ENCODE results near the gene ZNF283.

The ZNF283 gene

DNA sequence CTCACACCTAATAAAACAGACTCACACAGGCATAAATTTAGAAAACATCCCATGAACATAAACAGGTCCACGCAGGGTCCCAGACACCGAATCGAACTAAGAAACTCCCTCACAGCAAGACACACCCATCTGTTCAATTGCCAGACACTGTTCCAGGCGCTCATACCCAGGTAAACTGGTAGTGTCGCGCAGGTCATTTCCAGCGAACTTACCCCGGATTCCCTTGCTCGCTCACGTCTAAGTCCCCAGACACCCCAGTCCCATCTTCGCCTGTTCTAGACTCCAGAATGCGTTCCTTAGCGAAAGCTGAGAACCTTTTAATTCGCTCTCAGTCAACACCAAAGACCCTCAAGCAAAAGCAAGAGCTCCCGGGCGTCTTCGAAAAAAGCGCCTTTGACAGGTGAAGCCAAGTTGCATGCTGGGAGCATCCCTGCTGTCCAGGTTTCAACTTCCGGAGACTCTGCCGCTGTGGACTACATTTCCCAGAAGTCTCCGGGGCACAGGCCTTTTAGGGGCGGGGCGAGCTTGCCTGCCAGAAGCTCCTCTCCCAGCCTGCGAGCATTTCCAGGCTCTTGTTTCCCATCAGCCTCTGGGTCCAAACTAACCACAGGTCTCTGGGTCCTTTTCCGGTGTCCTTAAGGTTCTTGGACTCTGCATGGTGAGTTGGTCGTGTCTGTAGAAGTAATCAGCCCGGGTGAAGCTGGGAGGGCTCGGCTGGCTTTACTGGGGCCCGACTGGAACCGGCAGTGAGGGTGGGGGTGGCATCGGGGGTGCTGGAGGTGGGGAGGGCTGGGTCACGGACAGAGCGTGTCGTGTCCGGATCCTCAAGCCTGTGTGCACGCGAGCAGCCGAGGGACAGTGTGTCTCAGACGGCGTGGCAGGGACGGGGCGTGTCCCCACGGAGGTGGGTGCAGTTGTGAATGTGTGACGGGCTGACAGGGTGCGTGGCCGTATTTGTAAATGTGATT, at the start of gene ZNF283:
Gene ZNF283 (plus strand): TSS at position 535 of the 968 bp plus-strand sequence. CDS start 6,184 bp downstream, outside the sequence.
- peak; percentile 66 to 95 (median 81) for DNase-seq

DNA sequence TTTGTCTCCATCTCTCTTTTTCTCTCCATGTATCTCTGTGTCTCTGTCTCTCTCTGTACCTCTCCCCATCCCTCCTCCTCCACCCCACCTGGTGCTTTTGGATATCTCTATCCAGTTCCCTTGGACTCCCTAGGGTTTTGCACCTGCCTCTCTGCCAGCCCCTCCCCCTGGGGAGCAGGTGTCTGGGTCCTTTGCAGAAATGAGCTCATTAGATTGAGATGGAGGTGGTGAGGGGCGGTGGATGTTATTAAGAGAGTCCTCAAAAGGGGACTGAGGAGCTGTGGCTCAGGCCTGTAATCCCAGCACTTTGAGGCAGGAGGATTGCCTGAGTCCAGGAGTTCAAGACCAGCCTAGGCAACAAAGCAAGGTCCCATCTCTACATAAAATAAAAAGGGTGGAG, 48.5 kb upstream of the ZNF283 start:
- DNase-seq: peak; percentile 79 to 92 (median 80)

DNA sequence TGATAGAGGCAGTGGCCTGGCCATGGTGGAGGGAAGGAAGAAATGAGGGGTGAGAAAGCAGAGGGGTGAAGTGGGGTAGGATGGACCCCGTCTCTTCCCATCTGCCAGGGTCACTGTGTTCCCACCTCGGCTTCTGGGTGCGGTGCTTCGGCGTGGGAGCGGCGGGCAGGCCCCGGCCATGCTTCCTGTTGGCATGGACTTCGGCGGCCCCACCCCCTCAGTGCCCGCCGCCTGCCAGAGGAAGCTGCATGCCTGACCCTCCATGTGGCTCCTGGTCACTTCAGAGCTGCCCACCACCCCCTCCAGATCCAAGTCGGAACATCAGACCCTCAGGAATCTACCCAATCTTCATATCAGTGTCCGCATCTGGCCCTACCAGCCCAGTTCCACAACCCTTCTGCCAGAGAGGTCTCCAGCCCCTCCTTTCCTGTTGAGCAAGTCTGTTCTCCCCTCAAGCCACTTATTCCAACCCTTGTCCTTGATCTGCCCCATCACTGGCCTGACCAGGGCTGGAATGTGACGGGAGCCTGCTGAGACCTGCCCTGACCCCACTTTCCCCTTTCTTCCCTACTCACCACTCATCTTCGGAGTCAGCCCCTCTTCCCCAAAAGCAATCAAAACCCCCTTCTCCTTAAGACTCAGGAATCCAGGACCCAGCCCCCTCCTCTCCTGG, 47.8 kb upstream of the ZNF283 start:
- DNase-seq: no peak

DNA sequence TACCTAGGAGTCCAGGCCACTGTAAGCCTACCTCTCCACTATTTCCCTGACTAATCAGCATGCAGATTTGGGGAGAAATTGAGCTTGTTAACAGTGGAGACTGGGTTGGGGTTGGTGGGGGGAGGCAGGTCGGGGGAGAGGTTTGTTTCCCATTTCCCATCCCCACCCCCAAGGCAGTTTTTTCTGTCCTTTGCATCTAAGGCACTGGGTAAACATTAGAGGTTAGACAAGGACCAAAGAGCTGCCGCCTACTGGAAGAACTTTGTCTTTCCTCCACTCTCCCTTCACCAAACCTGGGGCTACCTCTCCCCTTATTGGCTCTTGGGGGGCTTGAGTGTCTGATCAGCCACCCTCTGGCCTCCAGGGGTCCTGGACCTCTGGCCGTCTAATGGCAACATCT, 47.3 kb upstream of the ZNF283 start:
- no peak for DNase-seq

DNA sequence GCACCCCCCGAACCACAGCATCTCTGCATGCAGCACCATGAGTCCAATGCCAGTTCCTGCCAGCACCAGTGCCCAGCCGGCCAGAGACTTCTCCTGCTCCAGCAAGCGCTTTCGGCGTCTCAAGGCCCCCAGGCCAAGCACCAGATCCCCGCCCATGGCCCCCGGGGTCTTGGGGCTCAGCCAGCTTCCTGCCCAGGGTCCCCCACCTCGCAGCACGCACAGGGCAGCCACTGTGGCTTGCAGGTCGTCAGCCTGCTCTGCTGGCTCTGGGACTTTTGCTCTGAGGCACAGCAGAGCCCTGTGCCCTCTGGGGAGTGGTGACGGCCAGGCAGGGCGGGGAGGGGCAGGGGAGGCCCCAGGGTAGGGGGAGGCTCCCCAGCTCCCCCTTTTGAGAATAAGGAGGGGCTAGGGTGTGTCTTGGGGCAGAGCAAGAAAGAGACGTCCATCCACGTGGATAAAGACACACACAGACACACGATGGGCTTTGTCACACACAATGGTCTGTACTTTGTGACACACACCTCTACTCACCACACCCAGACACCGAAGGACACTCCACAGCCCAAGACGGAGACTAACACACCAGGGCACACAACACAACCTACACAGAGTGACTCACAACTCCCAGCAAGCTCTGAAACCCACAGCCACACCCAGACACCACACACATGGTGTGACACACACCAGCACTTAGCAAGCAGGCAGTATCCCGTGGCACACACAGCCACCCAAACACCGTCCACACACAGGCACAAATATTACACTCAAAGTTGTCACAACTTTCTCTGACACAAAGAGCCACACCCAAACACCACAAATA, 46.2 kb upstream of the ZNF283 start, which contains the start of gene KCNN4:
Gene KCNN4 (minus strand): TSS at position 268 of the 820 bp plus-strand sequence. CDS start 112 bp downstream, at position 156.
- DNase-seq: no peak

DNA sequence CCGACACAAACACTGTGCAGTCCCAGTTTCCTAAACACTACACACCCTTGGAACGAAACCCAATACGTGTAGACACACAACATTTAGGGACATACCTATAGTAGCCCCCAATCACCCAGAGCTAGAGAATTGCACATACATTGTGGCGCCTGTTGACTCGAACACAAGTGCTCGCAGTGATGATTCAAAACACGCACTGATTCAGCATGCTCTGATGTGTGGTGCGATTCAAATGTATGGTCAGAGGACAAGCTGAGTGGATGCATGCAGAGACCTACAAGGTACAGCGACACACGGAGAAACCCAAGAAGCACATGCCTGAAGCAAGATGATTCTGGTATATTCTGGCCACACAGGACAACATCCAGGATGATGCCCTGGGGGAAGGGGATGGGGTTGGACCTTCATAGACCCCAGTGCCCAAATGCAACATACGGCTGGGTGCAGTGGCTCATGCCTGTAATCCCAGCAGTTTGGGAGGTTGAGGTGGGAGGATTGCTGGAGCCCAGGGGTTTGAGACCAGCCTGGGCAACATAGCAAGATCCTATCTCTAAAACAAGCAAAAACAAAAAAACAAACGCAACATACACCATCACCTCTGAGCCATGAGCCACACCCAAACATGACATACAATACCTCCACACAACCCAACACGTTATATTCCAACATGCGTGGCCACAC, 45.4 kb upstream of the ZNF283 start:
- DNase-seq: no peak

DNA sequence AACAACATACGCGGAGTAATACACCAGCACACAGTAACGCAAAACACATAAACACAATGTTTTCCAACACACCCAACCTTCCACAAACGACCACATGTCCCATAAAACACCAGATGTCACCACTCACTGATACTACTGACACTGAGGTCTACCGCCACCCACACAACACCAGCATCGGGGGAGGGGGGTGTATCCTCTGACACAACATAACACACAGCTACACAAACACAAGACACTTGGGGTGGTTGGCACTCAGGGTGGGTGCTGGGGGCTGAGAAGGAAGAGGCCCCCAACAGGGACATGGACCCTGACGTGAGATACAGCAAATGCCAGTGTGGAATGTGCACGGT, 44.8 kb upstream of the ZNF283 start:
- DNase-seq: no peak

DNA sequence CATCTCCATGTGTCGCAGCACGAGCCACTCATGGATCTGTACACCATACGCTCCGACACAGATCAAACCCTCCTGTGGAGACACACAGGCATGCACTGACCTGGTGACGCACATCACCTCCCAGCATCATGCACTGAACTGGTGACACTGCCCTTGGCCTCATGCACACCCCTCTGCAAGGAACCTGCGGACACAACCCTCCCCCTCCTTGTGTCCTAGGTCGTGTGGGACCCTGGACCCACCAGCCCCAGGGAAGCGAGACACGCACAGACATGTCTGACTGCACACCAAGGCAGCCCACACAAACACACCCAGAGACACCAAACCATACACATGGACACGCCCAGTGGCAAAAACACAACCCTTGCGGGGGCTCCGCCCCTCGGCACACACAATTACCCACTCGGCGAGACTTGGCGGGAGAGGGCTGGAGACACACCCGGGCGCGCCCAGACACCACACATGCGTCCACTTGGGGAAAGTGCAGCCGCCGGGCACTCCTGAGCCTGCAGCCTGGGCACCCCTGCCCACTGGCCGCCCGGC, 44.4 kb upstream of the ZNF283 start:
- DNase-seq: no peak

DNA sequence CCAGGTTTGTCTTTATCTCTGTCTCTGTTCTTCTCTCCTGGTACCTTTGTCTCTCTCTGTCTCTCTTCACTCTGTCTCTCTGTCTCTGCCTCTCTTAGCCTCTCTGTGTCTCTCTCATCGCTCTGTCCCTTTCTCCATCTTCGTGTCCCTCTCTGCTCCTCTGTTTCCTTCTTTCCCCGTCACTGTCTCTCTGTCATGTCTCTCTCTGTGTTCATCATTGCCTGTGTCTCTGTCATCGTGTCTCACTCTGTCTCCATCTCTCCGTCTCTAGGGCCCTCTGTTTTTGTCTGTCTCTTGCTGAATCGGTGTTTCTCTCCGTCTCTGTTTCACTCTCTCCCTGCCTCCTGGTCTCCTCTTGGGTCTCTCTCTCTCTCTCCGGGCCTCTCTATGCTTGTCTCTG, 43.5 kb upstream of the ZNF283 start:
- no peak for DNase-seq

DNA sequence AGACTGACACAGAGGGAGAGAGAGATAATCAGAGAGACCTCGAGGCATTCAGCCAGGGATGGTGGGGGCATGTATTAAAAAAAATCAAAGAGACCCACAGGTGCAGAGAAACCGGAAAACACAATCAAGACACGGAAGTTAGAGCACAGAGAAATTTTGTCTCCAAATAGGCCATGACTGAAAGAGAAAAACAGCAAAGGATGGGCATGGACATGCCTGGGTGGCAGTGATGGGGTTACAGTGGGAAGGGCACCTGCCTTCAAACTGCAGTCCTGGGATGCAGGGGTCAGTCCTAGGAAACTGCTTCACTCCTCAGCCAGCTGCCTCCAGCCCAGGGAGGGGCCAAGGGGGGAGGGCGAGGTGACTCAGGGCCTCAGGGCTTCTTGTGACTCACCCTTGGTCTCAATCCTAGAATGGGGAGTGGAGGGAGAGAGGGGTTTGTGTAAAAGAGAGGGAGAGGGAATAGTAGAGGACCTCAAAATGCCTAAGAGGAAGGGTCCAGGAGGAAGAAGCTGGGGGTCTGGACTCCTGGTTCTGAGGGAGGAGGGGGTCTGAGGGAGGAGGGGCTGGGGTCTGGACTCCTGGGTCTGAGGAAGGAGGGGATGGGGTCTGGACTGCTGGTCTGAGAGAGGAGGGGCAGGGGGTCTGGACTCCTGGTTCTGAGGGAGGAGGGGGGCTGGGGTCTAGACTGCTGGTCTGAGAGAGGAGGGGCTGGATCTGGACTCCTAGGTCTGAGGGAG, 42.7 kb upstream of the ZNF283 start:
- DNase-seq: peak in 1 of 3 experiments; percentile 5

DNA sequence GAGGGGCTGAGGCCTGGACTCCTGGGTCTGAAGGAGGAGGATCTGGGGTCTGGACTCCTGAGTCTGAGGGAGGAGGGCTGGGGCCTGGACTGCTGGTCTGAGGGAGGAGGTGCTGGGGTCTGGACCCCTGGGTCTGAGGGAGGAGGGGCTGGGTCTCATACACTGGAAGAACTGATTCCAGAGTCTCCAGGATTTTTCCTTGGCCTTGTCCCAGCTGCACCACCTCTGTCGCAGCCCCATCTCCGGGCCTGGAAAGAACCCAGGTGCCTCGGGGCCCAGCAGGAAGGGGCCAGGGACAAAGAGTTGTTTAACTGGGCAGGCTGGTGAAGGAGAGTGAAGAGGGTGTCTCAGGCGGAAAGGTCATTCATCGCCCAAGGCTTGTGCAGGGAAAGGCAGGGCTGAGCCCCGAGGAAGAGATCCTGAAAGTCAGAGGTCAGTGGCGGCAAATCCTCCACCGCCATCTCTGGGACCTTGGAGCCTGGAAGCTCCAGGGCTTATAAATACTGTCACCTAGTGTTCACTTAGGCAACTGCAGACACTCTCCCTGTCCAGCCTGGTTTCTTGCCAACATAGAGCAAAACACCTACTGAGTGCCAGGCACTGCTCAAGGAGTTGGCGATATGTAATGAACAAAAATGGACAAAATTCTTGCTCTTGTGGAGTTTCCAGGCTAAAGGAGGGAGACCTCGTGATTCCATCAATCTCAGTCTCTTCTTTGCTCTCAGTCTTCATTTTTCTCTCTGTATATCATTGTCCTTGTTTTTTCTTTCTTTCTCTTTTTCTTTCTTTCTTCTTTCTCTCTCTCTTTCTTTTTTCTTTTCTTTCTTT, 41.9 kb upstream of the ZNF283 start:
- DNase-seq: peak; percentile 53 to 80 (median 66)

DNA sequence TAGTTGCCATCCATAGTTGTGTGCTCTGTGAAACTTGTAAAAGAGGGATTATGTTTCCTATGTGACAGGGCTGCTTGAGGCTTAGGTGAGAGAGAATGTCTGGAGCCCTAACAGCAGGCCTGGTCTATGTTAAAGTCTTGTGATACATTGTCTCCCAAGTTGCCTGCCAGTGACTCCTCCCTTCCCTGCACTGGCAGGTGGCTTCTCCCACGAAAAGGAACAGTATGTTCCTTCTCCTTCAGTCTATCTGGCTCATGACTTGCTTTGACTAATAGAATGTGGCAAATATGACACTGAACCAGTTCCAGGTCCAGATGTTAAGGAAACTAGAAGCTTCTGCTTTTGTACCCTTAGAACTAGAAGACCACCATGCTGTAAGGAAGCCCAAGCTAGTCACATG, 40.5 kb upstream of the ZNF283 start:
- no peak for DNase-seq

DNA sequence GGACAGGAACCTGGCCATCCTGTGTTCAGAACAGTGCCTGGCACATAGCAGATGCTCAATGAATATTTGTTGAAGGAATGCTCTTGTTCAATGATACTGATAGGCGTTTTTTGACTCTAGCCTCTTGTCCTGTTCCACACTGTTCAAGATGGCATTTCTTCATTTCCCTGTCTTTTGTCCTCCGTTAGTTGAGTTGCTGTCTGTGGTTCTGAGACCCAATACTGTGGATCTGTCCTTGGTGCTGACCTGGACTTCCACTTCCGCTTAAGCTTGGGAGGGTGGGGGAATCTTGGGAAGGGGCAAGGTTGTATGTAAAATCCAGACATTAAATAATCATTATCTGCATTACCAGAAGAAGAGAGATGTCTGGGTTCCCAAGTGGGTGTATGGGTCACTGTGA, 38.1 kb upstream of the ZNF283 start:
- no peak for DNase-seq

DNA sequence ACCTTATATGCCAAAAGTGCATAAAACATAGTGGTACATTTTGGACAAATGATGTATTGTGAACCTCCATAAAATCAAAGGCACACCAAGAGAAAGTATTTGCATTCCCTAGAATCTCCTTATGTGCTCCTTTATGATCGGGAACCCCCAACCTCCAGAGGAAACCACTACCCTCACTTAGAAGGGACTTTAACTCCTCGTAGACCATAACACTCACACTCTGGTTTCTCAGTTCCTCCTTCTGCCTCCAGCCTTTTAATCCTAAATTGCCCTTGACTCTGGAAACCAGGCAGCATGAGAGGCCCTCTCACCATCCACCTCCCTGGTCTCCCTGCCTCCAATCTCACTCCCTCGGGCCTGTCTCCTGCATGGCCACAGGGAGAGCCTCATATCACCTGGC, 36.5 kb upstream of the ZNF283 start:
- no peak for DNase-seq

DNA sequence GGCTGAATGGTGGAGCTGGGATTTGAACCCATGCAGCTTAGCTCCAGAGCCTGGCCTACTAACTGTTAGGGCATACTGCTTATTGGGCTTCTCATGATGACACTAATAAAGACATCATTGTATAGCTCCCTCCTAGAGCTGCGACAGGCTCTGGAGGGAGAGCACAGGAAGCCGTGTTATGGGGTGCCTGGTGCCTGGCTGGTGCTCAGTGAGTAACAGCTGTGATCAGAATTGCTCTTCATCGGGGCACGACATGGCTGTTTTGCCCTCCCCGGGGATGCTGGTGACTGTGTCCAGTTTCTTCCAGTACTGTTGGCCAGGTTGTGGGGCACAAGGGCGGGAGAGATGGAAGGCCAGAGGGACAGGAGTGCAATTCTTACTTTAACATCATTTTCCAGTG, 30.0 kb upstream of the ZNF283 start:
- no peak for DNase-seq

DNA sequence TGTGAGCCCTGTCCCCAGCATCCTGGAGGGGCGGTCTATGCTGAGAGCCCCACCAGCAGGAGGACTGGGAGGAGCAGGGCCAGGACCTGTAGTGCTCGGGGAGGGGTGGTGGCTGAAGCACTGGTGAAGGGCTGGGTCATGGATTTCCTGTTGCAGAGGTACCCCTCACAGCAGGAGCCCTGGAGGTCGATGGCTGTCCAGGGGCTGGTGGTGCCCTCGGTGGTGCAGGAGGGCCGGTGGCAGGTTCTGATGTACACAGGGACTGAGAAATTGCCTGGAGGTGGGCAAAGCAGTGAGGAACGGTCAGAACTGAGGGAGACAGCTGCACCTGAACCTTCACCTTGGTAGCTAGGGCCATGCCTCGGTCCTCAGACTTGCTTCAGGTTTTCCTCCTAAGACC, 29.6 kb upstream of the ZNF283 start:
- DNase-seq: no peak

DNA sequence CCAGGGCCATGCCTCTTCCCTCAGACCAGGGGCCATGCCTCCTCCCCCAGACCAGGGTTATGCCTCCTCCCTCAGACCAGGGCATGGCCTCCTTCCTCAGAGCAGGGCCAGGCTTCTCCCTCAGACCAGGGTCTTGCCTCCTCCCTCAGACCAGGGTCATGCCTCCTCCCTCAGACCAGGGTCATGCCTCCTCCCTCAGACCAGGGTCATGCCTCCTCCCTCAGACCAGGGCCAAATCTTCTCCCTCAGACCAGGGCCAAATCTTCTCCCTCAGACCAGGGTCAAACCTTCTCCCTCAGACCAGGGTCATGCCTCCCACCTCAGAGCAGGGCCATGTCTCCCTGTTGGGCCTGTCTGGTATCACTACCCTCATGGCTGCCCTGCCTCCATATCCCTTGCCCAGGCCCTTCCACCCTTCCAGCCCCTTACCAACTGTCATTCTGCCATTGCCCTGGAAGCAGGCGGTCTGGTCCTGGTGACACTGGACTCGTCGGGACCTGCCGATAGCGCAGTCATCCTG, 29.0 kb upstream of the ZNF283 start:
- no peak for DNase-seq

DNA sequence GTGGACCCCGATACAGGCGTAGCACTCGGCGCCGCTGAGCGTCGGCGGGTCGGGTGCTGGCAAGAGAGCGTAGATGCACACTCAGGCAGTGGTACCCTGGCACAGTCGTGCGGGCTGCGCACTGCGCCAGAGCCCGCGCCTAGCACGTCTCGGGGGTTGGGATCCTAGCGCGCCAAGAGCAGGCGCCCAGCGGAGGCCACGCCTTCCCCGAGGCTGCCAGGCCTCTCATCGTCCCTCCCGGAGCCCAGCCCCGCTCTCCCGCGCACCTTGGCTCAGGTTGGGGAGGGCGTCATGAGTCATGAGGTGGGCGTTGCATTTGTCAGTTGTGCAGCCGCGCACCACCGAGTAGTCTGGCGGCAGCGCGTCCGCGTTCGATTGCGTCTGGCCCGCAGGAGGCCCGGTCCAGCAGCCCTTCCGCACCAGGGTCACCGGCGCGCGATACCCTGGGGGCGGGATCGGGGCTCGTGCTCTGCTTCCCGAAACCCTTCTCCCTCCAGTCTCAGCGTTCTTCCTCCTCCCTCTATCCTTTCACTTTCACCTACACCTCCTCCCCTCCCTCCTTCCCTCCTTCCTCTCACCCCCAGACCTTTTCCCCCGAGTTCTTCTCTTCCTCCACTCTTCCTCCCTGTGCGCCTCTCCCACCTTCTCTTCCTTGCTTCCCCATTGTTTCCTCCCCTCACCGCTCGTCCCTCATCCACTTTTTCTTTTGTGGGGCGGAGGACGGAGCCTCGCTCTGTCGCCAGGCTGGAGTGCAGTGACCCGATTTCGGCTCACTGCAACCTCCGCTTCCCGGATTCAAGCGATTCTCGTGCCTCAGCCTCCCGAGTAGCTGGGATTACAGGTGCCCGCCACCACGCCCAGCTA, 28.3 kb upstream of the ZNF283 start:
- peak in 2 of 3 experiments; percentile 8 to 9 for DNase-seq

DNA sequence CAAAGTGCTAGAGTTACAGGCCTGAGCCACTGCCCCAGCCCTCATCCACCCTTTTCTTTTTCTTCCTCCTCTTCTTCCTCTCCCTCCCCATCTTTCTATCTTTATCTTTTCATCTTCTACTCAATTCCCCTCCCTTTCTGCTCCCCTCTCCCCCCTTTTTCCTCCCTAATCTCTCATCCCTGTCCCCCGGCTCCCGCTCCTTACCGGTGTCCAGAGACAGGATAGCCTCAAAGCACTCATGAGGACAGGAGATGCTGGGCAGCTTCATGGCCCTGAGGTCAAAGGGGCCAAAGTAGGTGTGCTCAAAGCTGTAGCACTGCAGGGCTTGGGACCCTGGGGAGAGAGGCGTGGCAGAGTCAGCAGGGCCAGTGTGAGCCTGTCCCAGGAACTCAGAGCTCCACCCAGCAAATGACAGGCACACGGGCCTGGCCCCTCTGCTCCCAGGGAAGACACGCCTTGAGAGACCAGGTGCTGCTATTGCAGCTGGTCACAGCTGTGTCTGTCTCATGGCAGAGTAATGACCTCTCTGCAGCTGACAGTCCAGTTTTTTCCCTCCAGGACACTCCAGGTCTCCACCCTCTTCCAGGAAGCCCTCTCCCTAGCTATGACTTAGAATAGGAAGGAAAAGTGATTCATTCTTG, 27.5 kb upstream of the ZNF283 start:
- no peak for DNase-seq

Data from NCI-H1417 (cell line).